Measurements from ENCODE around the gene APH1B. TPM values are rescaled to one million over a fixed set of nuclear protein-coding genes. Genes with fewer than 3 reads are reported as not detected.

Gene APH1B
- total and polyA plus RNA-seq, 2 donors (not counting 3 experiments of a cell fraction or from before 2014, with no cell fraction given), result 14.6 to 24.6 TPM

- no peak overlapping the region for H3K27ac ChIP-seq (ENCODE audit: insufficient read depth, low read depth, low read length)
- ChIA-PET CTCF (no interaction called here), POLR2A (no interaction called here)
- DNase-seq (ENCODE audit: low read depth, low spot score), result no peak
- H3K9ac ChIP-seq (replicated peaks; ENCODE audit: extremely low read depth, insufficient read depth, low read length), result no peak overlapping the region
- H2AFZ ChIP-seq (ENCODE audit: low read depth, low read length), result no peak overlapping the region
- dilution Hi-C loops (cut with MboI; ENCODE audit: extremely low pct_ligation_motif_present, low sequenced_read_pairs) (no loop called here), intact Hi-C loops (cut with micrococcal nuclease) (no loop called here)
- no TSS peak for BruUV-seq (replicated peaks)
- H3K27me3 ChIP-seq (ENCODE audit: control insufficient read depth in 2 of 2, insufficient read depth in 2 of 2, low read length in 2 of 2), result no peaks in the 10 kb centered on the region
- H3K79me2 ChIP-seq (ENCODE audit: control insufficient read depth, insufficient read depth, low read length), result no peaks in the 10 kb centered on the region
- TF ChIP-seq GATA2 (IDR thresholded peaks at IDR 0.05; ENCODE audit: insufficient read depth, insufficient read length, low read depth, low read length) (no peak), POLR2AphosphoS5 (IDR thresholded peaks at IDR 0.05; ENCODE audit: insufficient read depth, low read depth, low read length) (no peak), EZH2 (IDR thresholded peaks at IDR 0.05; ENCODE audit: borderline replicate concordance, low read depth, low read length, severe bottlenecking) (no peak), CTCF (IDR thresholded peaks at IDR 0.05; ENCODE audit: extremely low read depth in 1 of 2, insufficient read depth in 1 of 2, low read depth in 1 of 2, low read length in 2 of 2) (no peak), JUN (IDR thresholded peaks at IDR 0.05; ENCODE audit: borderline replicate concordance, insufficient read depth, insufficient read length, low read depth) (no peak), POLR2A (IDR thresholded peaks at IDR 0.05; ENCODE audit: low read depth, low read length) (no peak), MAX (IDR thresholded peaks at IDR 0.05; ENCODE audit: insufficient read depth, insufficient read length) (no peak), MYC (IDR thresholded peaks at IDR 0.05; ENCODE audit: low read depth, low read length) (no peak), FOS (IDR thresholded peaks at IDR 0.05; ENCODE audit: borderline replicate concordance, insufficient read depth, low read length) (no peak)
- FAIRE-seq, result no peak
- no peak overlapping the region for H3K4me3 ChIP-seq (replicated peaks in 1 of 3; ENCODE audit: insufficient read depth in 1 of 3, low read depth in 1 of 3, low read length in 3 of 3)
- peaks cover 15% of the 10 kb centered on the region for H3K4me1 ChIP-seq (ENCODE audit: control insufficient read depth, extremely low read depth, insufficient read depth, low read length)
- no peaks in the 10 kb centered on the region for H3K9me1 ChIP-seq (replicated peaks; ENCODE audit: control insufficient read depth, extremely low read depth, insufficient read depth, low read length)
- H3K9me3 ChIP-seq (replicated peaks; ENCODE audit: control insufficient read depth, insufficient read depth, low read length), result no peaks in the 10 kb centered on the region
- no peaks in the 10 kb centered on the region for H4K20me1 ChIP-seq (replicated peaks; ENCODE audit: control insufficient read depth, extremely low read depth, insufficient read depth, low read length)
- H3K4me2 ChIP-seq (ENCODE audit: insufficient read depth, low read length), result no peak overlapping the region
- H3K36me3 ChIP-seq (ENCODE audit: control insufficient read depth in 2 of 2, extremely low read depth in 1 of 2, insufficient read depth in 2 of 2, low read length in 2 of 2), result peaks cover 0 to 6% of the 10 kb centered on the region in 2 experiments
These were observed 27.9 kb downstream of the APH1B start for GRCh38 chr15:63305260-63305659.
